GM19238 (cell line): Measurements from ENCODE around the gene ATP11C.
"Not testable (repeated sequence)": the region's sequence is repeated elsewhere in the genome, so short reads cannot be mapped to it uniquely, and the experiment has no call there.

Experiments used
- DNase-seq: peaks from one replicate; pipeline ENCODE4 v3.0.0; 2011; ENCODE audit warnings: low spot score; ENCODE audit not compliant: insufficient read length

The ATP11C gene

DNA sequence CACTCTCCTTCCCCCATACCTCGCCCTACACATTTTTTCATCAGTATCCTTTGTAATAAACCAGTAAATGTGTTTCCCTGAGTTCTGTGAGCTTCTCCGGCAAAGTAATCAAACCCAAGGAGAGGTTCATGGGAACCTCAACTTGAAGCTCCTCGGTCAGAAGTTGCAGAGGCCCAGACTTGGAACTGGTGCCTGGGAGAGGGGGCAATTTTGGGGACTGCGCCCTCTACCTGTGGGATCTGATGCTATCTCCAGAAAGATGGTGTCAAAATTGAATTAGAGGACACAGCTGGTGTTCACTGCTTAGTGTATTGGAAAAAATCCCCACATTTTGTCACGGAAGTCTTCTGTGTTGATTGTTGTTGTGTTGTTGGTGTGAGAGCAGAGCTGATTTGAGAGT, 70.6 kb downstream of the ATP11C start:
- no peak for DNase-seq

DNA sequence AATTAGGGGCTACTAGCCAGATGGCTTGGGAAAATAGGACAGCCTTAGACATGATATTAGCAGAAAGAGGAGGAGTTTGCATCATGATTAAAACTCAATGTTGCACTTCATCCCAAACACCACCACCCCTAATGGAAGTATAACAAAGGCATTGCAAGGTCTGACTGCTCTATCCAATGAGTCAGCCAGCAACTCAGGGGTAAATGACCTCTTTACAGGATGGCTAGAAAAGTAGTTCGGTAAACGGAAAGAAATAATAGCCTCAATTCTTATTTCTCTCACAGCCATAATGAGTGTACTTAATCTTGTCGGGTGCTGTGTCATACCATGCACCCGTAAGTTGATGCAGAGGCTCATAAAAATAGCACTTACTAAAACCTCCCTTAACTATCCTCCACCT, 76.0 kb downstream of the ATP11C start:
- not testable (repeated sequence) for DNase-seq

DNA sequence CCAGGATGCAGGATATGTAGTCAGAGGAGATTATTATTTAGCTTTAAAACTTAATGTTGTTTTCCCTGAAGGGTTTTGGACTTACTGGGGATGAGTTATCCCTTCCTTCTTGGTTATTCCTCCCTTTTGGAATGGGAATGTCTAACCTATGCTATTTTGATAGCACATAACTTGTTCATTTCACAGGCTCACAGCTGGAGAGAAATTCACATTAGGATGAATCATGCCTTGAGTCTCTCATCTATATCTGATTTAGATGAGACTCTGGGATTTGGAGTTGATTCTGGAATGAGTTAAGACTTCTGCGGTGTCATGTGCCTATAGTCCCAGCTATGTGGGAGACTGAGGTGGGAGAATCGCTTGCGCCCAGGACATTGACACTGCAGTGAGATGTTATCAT, 81.1 kb downstream of the ATP11C start:
- no peak for DNase-seq

DNA sequence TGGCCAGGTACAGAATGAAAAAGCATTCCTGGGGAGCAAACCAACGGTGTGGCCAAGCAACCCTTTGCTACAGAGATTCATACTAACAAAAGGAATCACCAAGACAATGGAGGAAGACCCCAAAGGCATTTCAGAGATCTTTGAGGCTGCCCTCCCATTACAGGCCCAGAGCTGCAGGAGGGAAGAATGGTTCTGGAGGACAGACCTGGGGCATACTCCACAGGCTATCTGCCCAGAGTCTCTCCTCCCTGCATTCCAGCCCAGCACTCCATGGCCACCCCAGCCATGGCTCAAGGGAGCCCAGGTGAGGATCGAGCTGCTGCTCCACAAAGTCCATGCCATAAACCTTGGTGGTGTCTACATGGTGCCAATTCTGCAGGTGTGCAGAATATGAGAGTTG, 81.9 kb downstream of the ATP11C start:
- DNase-seq, result no peak

DNA sequence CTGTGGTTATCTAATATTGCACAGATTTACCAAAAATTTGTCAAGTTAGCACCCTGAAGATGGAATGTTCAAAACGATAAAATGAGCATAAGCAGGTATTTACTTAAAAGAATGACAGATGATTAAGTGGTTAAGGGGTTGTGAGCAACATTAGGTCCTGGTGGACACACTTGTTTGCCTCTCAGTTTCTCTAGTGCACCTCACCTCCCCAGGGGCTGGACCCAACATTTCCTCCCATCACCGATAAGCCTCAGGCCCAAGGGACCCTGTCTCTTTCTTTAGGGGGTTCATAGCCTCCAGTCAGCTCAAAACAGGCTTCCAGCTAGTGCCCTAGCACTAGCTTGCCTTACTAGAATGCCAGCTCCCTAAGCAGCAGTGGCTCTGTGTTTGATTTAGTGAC, 88.0 kb downstream of the ATP11C start:
- DNase-seq, result peak; percentile 5

DNA sequence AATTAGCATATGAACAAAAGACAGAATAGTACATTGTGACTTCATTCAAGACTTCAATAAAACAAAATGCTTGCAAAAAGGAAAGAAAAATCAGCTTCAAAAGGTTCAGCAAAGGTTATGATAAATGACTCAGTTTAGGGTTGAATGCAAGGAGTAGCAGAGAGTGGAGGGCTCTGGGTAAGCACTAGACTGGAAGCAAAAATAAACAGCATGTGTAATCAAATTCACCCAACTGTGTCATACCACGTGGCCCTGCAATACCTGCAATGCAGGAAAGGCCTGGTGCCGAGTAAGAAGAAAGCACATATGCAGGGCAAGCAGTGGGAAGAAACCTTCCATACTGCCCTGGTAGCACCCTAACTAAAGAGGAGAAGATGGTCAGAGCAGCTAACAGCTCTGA, 88.7 kb downstream of the ATP11C start:
- DNase-seq, result no peak

DNA sequence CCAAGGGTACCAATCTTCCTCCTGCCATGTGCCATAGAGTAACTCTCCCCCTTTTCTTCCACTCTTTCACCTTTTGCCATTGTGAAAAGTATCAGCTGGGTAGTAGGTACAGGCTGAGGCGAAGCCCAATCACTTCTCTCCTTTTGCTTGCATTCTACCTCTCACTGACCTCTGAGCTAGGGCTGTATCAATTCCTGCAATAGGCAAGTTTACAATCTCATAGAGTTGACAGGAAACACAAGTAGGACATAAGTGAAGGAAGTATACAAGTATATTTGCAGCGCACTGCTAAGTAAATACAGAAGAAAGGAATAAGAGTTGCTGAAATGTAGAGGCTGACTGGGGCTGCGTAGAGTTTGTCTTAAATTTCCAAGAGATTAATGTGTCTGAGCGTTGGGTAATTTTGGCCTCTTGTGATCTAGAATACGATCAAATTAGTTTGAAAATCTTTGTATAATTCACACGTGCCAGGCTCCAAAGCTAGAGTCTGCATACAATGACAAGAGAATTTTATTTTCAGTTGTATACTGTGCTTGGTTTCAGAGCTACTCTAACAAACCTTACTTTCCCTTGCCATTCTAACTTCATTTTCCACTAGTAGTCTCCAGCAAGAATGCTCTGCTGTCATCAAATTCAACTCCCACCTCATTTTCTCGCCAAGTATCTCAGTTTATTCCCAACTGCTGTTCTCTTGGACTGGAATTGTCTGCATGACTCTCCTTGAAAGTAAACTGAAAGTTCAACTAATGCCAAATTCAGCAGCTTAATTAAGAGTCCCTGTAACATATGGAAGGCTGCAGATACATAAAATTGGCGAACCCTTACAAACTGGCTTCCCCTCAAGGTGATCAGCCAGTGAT, 90.3 kb downstream of the ATP11C start:
- DNase-seq, result no peak

DNA sequence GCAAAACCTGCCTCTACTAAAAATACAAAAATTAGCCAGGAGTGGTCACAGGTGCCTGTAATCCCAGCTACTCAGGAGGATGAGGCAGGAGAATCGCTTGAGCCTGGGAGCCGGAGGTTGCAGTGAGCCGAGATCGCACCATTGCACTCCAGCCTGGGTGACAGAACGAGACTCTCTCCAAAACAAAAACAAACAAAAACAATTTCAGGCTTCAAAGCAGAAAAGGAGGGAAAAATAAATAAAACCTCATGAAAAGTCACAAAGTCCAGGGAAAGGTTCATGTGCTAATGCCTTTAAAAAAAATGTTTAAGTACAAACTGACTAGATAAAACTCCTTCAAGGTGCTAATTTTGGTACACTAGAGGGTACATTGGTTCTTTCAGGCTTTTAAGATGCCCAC, 96.5 kb downstream of the ATP11C start:
- not testable (repeated sequence) for DNase-seq

DNA sequence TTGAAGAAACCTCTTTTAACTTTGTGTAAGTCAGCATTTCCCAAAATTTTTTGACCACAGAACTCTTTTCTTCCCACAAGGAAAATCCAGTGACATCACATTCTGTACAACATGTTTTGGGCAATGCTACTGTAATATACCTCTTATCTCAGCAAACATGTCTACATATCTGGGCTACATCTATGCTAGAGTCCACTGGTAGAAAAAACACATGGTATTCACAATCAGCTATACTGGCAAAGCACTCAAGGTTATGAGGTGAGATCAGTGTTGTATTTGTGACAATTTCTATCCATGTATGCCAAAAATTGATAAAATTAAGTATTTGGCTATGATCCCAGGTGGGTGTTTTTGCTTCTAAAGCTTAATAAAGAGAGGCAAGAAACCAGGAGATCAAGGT, 98.0 kb downstream of the ATP11C start:
- DNase-seq, result no peak

DNA sequence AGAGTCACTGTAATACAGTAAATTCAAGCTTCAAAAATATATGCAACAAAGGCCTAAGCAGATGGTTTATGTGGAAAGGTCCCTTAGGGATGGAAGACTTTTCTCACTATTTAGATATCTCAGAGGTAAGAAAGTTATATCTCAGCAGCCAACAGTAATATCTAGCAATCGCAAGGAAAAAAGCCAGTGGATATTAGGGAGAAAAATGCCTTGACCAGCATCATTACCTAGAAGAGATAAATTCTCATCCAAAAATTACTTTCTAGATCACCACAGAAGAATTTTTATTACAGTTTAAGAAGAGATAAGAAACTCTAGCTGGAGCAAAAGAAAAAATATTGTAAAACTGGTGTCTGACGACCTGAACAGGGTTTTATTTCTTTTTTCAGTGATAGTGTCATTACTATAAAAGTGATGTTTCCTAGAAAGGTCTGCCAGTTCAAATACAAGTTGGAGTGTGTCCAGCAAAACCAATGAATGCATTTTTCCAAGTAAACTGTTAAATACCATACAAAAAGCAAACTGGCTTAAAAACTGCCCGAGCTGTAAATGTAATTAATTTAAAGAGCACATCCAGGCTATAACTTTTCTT, 100.0 kb downstream of the ATP11C start:
- no peak for DNase-seq

DNA sequence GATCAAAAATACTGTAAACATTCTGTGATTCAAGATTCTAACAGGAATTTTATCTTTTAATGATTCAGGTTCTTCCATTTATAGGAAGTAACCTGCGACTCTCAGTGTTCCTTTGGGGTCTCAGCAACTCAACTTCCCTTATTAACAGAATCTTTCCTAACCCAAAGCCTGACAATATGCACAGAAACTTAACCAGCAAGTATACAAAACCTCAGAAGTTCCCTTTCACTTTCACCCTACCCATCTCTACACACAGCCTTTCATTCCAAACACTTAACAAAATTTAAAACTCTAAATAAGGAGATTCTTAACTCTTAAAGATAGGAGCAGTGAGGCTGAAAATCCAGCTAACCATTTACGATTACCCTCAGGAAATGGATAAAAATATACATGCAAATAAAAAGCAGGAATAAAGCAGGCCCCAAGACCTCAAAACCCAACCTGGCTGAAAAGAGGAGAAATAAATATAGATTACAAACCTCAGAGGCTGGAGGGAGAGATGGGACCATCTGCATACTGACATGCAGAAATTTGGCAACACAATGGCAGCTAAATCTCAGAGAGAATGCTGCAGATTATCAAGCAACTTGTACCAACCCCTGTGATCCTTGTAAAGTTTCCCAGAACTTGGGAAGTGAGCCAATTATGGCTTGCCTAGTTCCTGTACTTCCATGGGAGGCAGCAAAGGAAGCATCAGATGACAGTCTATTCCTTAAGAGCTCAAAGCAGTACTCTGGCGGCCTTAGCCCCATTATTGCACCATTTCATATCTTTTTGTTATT, 101.0 kb downstream of the ATP11C start:
- no peak for DNase-seq

DNA sequence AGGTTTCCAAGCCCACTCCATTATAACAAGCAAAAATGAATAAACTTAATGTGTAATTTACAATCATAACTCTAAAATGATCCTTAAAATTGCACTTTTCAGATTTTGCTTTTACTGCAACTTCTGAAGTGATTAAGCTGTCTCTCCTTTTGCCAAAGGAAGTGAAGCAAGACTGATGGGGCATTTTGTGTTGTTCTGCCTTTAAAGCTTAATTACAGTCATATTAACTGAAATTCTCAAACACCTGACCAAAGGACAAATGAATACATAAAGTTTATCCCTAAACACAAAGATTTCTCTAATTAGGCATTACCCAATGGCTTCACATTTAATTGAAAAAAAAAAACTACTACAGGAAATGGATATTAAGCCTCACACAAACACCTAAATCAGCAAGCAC, 101.8 kb downstream of the ATP11C start:
- DNase-seq, result no peak

DNA sequence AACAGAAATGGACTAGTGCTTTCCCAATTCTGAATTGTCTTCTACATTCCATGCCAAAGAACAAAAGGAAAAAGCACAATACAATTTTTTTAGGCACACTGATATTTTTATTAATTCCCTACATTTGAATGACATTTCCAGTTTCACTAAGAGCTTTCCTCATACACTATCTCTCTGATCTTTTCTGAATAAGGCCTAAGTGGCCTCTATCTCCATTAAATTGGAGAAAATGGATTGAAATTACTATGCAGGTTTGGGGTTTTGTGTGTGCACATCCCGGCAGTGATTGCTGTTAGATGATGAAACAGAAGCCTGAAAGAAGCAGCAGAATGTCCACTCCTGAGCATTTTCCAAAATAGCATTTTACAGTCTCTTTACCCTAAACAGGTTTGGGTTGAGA, 104.0 kb downstream of the ATP11C start:
- DNase-seq, result no peak

DNA sequence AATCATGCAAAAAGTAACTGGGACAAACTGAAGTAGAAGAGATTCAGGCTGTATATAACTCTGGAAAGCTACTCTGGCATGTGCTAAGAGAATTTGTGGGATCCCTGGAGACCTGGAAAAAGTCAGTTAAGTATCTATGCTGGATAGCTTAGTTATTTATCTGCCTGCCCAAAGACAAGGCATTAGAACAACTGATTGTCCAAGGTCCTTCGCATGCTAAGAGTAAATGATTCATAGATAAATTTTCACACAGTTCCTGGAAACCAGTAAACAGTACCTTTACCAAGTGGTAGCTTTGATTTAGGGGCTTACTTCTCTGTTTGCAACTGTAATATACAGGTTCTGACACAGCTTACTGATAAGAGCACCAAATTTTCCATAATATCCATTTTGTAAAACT, 104.8 kb downstream of the ATP11C start:
- no peak for DNase-seq

DNA sequence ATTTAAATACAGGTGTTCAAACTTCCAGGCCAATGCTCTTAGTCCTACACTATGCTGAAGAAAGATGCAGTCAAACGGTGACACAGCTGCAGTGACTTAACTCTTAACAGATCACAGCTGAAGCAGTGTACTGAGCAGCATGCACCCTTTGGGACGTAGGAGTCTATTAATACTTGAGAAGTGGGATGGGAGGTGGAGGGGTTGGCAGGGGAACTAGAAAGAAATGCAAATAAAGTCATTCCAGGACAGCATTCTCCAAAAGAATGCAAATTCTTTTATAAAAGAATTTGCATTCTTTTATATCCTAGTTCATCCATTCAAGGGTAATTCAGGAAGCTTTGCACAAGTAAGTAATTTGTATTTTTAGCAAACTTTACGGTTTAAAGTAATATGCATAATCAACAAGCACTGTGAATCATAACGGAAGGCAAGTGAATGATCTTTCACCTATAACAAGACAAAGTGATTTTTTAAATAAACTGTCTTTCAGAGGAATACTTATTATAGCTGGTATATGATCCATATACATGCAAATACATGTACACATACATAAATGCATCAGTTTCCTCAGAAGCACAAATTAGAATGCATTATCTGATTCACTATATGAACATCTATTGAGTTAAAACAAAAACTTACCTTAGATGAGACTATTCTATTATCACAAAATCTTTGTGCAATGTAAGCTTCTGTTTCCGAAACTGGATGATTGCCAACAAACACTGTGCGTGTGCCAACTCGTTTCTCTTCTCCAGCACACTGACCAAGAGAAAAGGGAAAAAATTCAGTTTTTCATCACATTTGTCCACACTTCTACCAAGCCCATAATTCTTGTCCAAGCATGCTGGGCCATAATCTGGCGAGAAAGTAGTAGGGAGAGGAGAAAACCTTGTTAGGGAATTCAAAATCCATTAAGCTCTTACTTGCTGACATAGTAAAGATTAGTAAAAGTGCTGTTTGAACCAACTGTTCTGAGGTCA, 106.5 kb downstream of the ATP11C start:
- no peak for DNase-seq

DNA sequence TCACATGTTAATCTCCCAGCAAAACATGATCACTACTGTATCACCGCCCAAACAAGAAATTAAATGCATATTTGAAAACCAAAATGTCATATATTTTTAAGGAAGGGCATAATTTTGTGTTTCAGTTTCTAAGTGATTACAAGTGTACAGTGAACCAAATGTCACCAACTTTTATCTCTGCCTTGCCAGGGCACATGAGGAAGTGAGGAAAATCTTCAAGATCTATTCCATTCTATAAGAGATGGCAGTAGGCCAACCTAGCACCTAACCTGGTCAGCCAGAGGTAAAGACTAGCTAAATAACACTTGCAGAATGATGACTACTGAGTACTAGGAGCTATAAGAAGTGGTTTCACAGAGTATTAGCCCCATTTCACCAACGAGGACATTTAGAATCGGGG, 107.2 kb downstream of the ATP11C start:
- no peak for DNase-seq

DNA sequence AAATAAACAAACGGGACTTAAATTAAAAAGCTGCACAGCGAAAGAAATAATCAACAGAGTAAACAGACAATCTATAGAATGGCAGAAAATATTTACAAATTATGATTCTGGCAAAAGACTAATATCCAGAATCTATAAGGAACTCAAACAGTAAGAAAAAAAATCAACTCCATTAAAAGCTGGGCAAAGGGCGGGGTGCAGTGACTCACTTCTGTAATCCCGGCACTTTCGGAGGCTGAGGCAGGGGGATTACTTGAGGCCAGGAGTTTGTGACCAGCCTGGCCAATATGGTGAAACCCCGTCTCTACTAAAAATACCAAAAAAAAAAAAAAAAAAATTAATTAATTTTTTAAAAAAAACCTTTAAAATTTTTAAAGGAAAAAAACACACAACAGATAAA, 109.0 kb downstream of the ATP11C start:
- no peak for DNase-seq

DNA sequence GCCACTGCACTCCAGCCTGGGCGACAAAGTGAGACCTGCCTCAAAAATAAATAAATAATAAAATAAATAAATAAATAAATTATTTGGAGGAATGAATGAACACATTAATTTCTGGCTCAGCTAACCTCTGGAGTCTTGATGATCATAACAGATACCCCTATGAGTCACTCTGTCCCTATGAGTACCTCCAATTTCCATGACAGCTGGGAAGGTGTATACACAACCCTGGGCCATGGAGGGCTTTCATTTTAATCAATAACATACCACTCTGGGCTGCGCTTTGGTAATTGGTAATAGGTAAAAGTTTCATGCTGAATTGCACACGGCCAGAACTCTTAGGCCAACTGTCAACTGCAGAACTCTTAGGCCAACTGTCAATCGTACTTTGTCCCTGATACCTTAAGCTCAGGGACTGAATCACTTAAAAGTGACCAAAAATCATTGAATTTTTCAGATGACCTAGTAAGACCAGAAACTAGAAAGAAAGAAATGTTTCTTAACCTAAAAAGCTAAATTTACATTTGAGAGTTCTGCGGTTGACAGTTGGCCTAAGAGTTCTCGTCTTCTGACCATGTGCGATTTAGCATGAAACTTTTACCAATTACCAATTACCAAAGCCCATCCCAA, 112.4 kb downstream of the ATP11C start:
- DNase-seq, result no peak

DNA sequence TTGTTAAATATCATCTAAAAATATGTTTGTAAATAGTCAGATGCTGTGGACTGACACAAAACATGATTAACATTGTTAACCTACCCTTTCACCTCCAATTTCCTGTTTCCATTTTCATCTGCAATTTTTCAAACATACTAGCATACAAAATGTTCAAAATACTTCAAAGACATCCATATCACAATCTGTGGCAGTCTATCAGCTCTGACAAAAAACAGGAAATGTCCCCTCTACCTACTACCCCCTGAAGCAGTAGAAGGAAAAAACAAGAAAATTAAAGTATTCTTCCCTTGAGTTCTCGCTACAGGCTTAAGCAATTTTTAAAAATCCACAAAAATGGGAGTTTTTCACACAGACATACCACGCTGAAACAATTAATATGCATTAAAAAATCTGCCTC, 116.6 kb downstream of the ATP11C start:
- DNase-seq, result no peak

DNA sequence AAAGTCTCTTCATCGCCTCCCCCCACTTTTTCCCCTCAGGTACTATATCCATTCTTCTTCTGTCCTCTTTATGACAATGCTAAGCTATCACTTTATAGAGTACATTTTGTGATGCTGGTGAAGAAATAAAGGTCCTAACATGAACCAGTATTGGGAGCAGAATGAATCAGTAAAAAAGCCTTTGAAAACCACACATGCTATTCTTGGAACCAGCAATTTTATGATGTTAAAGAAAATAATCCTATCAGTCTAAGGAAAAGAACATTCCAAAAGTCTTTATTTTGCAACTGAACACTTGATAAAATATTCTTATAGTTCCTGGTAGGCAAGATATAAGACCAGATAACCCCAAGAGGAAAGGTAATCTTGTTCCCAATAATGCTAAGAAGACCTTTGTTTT, 117.1 kb downstream of the ATP11C start:
- DNase-seq, result no peak
